ENCODE results near the gene IL17RE.

GRCh38 chr3:9965200-9965875 is 62.7 kb downstream of the IL17RE start:
- TF ChIP-seq POLR2A (IDR thresholded peaks at IDR 0.05) (no peak), CTCF (IDR thresholded peaks at IDR 0.05) (no peak)
